MM.1S (cell line): ENCODE results near the gene KCTD6.

ENCODE experiments used
- DNase-seq: peaks from one replicate; pipeline ENCODE4 v3.0.0-alpha.2; 2015
- H2AFZ ChIP-seq: fragments of 300-600 bp; sonication (generic); 2 replicates; pipeline ENCODE4 v1.6.0; 2016; ENCODE audit warnings: antibody characterized with exemption, low read length
- H3F3A ChIP-seq: fragments of 300-600 bp; sonication (generic); 2 replicates; pipeline ENCODE4 v1.6.1; 2016; ENCODE audit warnings: mild to moderate bottlenecking, antibody characterized with exemption, low read length, moderate library complexity, mixed read lengths; ENCODE audit not compliant: insufficient read depth
- H3K27ac ChIP-seq: fragments of 300-600 bp; sonication (generic); 2 replicates; pipeline ENCODE4 v1.5.1; 2016; ENCODE audit warnings: mild to moderate bottlenecking, low read length
- H3K27me3 ChIP-seq: fragments of 300-600 bp; sonication (generic); replicated peaks from 2 replicates; pipeline ENCODE4 v1.6.0; 2016; ENCODE audit warnings: low read length; ENCODE audit not compliant: insufficient read depth
- H3K36me3 ChIP-seq: fragments of 300-600 bp; sonication (generic); replicated peaks from 2 replicates; pipeline ENCODE4 v1.6.1; 2016; ENCODE audit warnings: mild to moderate bottlenecking, low read length, mixed read lengths; ENCODE audit not compliant: insufficient read depth
- H3K4me1 ChIP-seq: fragments of 300-600 bp; sonication (generic); 2 replicates; pipeline ENCODE4 v1.6.1; 2016; ENCODE audit warnings: low read length, mixed read lengths
- H3K4me2 ChIP-seq: fragments of 300-600 bp; sonication (generic); 2 replicates; pipeline ENCODE4 v1.6.0; 2016; ENCODE audit warnings: low read depth, low read length
- H3K4me3 ChIP-seq: fragments of 300-600 bp; sonication (generic); 2 replicates; pipeline ENCODE4 v1.5.1; 2016; ENCODE audit warnings: low read length, mixed read lengths
- H3K79me2 ChIP-seq: fragments of 300-600 bp; sonication (generic); 2 replicates; pipeline ENCODE4 v1.6.1; 2016; ENCODE audit warnings: mixed run types, low read length, mixed read lengths
- H3K9ac ChIP-seq: fragments of 300-600 bp; sonication (generic); 2 replicates; pipeline ENCODE4 v1.6.1; 2016; ENCODE audit warnings: low read length, mixed read lengths
- H3K9me2 ChIP-seq: fragments of 300-600 bp; sonication (generic); replicated peaks from 2 replicates; pipeline ENCODE4 v1.6.1; 2016; ENCODE audit warnings: mild to moderate bottlenecking, low read length, mixed read lengths; ENCODE audit not compliant: insufficient read depth
- H3K9me3 ChIP-seq: fragments of 300-600 bp; sonication (generic); replicated peaks from 2 replicates; pipeline ENCODE4 v1.6.1; 2016; ENCODE audit warnings: mild to moderate bottlenecking, low read length, mixed read lengths; ENCODE audit not compliant: insufficient read depth
- H4K20me1 ChIP-seq: fragments of 300-600 bp; sonication (generic); 2 replicates; pipeline ENCODE4 v1.6.1; 2016; ENCODE audit warnings: mild to moderate bottlenecking, low read length, moderate library complexity, mixed read lengths; ENCODE audit not compliant: insufficient read depth
- EZH2 ChIP-seq: fragments of 300-600 bp; sonication (generic); optimal IDR thresholded peaks from 2 replicates; pipeline ENCODE3; 2017; ENCODE audit warnings: low read depth, mild to moderate bottlenecking, antibody characterized with exemption, low read length, mixed read lengths
- EZH2phosphoT487 ChIP-seq: fragments of 300-600 bp; sonication (generic); IDR thresholded peaks from 2 replicates; pipeline ENCODE4 v1.6.1; 2018; ENCODE audit warnings: antibody characterized with exemption, low read length
- TF ChIP-seq, protein P1 (sequence below): fragments of 300-600 bp; sonication (generic); IDR thresholded peaks from 2 replicates; pipeline ENCODE4 v1.5.1; 2016; ENCODE audit warnings: antibody characterized with exemption, low read length, mixed read lengths

The KCTD6 gene

DNA sequence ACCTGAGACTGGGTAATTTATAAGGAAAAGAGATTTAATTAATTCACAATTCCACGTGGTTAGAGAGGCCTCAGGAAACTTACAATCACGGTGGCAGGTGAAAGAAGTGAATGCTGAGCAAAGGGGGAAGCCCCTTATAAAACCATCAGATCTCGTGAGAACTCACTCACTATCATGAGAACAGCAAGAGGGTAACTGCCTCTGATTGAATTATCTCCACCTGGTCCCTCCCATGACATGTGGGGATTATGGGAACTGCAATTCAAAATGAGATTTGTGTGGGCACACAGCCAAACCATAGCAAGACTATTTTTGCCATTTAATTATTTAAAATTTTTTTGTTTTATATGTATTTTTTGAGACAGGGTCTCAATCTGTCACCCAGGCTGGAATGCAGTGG lies 27.0 kb upstream of the KCTD6 start:
- Histone ChIP-seq H3K27ac (no peak overlapping the region), H2AFZ (no peak overlapping the region), H3F3A (no peaks in the 10 kb centered on the region), H4K20me1 (no peaks in the 10 kb centered on the region), H3K4me2 (no peak overlapping the region), H3K36me3 (no peaks in the 10 kb centered on the region), H3K9me3 (no peaks in the 10 kb centered on the region), H3K9ac (no peak overlapping the region), H3K4me1 (no peaks in the 10 kb centered on the region), H3K27me3 (no peaks in the 10 kb centered on the region), H3K9me2 (no peaks in the 10 kb centered on the region), H3K4me3 (no peak overlapping the region), H3K79me2 (no peaks in the 10 kb centered on the region)
- no peak for DNase-seq
- no peak for TF ChIP-seq EZH2phosphoT487
- TF ChIP-seq, protein P1, sequence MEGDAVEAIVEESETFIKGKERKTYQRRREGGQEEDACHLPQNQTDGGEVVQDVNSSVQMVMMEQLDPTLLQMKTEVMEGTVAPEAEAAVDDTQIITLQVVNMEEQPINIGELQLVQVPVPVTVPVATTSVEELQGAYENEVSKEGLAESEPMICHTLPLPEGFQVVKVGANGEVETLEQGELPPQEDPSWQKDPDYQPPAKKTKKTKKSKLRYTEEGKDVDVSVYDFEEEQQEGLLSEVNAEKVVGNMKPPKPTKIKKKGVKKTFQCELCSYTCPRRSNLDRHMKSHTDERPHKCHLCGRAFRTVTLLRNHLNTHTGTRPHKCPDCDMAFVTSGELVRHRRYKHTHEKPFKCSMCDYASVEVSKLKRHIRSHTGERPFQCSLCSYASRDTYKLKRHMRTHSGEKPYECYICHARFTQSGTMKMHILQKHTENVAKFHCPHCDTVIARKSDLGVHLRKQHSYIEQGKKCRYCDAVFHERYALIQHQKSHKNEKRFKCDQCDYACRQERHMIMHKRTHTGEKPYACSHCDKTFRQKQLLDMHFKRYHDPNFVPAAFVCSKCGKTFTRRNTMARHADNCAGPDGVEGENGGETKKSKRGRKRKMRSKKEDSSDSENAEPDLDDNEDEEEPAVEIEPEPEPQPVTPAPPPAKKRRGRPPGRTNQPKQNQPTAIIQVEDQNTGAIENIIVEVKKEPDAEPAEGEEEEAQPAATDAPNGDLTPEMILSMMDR, result no peak
- no peak for TF ChIP-seq EZH2

DNA sequence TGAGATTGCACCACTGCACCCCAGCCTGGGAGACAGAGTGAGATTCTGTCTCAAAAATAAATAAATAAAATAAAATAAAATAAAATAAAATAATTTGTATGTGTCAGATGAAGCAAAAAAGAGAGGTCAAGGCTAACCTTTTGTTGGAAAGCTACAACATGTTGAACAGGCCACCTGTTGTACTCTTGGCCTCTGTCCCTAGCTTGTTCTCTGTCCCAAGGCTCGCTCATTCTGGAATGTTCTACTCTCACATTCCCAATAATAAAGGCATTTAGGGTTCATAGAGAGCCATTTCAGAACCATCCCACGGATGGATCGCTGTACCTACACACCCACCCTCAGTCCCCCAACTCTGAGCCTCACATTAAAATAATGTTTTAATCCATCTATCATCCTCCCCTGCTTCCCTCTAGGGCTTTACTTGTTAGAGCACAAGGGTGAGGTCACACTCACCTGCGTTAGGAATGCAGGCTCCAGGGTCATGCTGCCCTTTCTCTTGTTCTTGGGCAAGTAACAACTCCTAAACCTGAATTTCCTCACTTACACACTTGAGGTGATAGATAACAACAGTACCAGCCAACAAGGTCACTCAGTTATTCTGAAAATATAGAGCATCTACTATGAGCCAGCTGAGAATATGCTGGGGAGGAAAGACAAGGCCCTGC lies 24.9 kb upstream of the KCTD6 start:
- Histone ChIP-seq H3K4me1 (peaks cover 7% of the 10 kb centered on the region), H3K9me3 (no peaks in the 10 kb centered on the region), H3K9ac (no peak overlapping the region), H3K36me3 (no peaks in the 10 kb centered on the region), H3K4me3 (no peak overlapping the region), H3K27ac (no peak overlapping the region), H3K27me3 (no peaks in the 10 kb centered on the region), H3F3A (no peaks in the 10 kb centered on the region), H2AFZ (no peak overlapping the region), H3K9me2 (no peaks in the 10 kb centered on the region), H3K79me2 (no peaks in the 10 kb centered on the region), H4K20me1 (no peaks in the 10 kb centered on the region), H3K4me2 (no peak overlapping the region)
- TF ChIP-seq EZH2phosphoT487 (no peak), EZH2 (no peak)
- TF ChIP-seq, protein P1, result no peak
- DNase-seq, result no peak

DNA sequence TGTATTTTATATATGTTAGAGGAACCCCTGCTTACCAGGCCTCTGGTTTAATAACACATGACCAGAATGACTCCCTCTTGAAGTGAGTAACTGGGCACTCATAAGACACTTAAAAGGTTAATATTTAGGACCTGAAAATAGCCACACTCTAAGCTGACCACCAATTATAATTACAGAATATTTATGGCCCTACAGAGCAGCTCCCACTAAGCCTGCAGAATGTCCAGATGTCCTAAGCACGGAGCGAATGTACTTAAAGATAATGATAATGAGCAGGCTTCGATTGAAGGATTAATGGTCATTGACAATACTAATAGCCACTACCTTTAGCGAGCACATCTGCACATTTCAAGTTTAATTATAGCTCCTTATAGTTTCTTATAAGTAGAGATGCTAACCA lies 22.8 kb upstream of the KCTD6 start:
- H3K27me3 ChIP-seq, result no peaks in the 10 kb centered on the region
- H3F3A ChIP-seq, result no peaks in the 10 kb centered on the region
- H3K9me3 ChIP-seq, result no peaks in the 10 kb centered on the region
- no peak overlapping the region for H3K4me2 ChIP-seq
- H4K20me1 ChIP-seq, result no peaks in the 10 kb centered on the region
- no peaks in the 10 kb centered on the region for H3K79me2 ChIP-seq
- H3K36me3 ChIP-seq, result no peaks in the 10 kb centered on the region
- no peak overlapping the region for H2AFZ ChIP-seq
- TF ChIP-seq EZH2phosphoT487, result no peak
- TF ChIP-seq, protein P1, result no peak
- no peak for TF ChIP-seq EZH2
- peaks cover 7% of the 10 kb centered on the region for H3K4me1 ChIP-seq
- H3K9me2 ChIP-seq, result no peaks in the 10 kb centered on the region
- DNase-seq, result no peak
- H3K4me3 ChIP-seq, result no peak overlapping the region
- H3K9ac ChIP-seq, result no peak overlapping the region
- H3K27ac ChIP-seq, result no peak overlapping the region
